PC-9 (cell line): ENCODE data around the gene CDK18.
"Not testable (repeated sequence)": the region's sequence is repeated elsewhere in the genome, so short reads cannot be mapped to it uniquely, and the experiment has no call there.

Experiments
- CTCF ChIP-seq: fragments of 200-600 bp; sonication (generic); conservative IDR thresholded peaks from 2 replicates; pipeline ENCODE4 v1.6.1; 2017; ENCODE audit warnings: mixed run types, antibody characterized with exemption, mild to moderate bottlenecking, moderate library complexity
- EZH2 ChIP-seq: fragments of 200-600 bp; sonication (generic); IDR thresholded peaks from 2 replicates; pipeline ENCODE4 v1.8.0; 2017; ENCODE audit warnings: antibody characterized with exemption, low read depth

- not testable (repeated sequence) for TF ChIP-seq CTCF, EZH2
These were observed 21.9 kb upstream of the CDK18 start for GRCh38 chr1:205482587-205482986.
